ENCODE data around the gene MPO. TPM values are rescaled to one million over a fixed set of nuclear protein-coding genes. Genes with fewer than 3 reads are reported as not detected.

Gene MPO
- total and polyA plus RNA-seq, 9 donors: 0.02 to 0.67 (median 0.11) TPM; not detected in 4

DNA sequence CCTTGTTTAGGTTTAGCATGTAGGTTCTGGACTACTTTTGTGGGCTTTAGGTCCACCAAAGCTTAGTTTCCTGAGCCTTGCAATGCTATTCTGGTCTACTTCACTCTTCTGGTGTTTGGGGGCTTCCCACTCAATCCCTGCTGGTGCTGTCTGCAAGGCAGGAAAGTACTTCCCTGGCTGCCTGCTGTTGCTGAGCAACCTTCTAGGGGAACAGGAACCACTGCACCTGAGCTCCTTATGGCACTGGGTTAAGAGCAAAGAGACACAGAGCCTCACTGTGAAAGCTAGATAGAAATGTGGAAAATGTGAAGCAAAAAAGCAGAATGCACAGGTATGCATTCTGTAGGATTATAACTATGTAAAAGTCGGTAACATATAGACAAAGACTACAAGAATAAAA, 17.0 kb downstream of the MPO start:
- 79 to 80% (median 79%) methylated on average over 1 of the region's 1 CpG for WGBS, 3 donors
- H3K27ac ChIP-seq: no peak overlapping the region
- TF ChIP-seq, protein P1, sequence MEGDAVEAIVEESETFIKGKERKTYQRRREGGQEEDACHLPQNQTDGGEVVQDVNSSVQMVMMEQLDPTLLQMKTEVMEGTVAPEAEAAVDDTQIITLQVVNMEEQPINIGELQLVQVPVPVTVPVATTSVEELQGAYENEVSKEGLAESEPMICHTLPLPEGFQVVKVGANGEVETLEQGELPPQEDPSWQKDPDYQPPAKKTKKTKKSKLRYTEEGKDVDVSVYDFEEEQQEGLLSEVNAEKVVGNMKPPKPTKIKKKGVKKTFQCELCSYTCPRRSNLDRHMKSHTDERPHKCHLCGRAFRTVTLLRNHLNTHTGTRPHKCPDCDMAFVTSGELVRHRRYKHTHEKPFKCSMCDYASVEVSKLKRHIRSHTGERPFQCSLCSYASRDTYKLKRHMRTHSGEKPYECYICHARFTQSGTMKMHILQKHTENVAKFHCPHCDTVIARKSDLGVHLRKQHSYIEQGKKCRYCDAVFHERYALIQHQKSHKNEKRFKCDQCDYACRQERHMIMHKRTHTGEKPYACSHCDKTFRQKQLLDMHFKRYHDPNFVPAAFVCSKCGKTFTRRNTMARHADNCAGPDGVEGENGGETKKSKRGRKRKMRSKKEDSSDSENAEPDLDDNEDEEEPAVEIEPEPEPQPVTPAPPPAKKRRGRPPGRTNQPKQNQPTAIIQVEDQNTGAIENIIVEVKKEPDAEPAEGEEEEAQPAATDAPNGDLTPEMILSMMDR (IDR thresholded peaks at IDR 0.05): no peak
- TF ChIP-seq EP300 (IDR thresholded peaks at IDR 0.05) (no peak), POLR2A (IDR thresholded peaks at IDR 0.05) (no peak)
- no peak for DNase-seq
- no peaks in the 10 kb centered on the region for H3K9me3 ChIP-seq
- no peaks in the 10 kb centered on the region for H3K27me3 ChIP-seq
- H3K4me1 ChIP-seq (ENCODE audit: insufficient read depth): no peaks in the 10 kb centered on the region
- no peaks in the 10 kb centered on the region for H3K36me3 ChIP-seq
- H3K4me3 ChIP-seq: no peak overlapping the region
- intact Hi-C loops (cut with DNase I): no loop called here

DNA sequence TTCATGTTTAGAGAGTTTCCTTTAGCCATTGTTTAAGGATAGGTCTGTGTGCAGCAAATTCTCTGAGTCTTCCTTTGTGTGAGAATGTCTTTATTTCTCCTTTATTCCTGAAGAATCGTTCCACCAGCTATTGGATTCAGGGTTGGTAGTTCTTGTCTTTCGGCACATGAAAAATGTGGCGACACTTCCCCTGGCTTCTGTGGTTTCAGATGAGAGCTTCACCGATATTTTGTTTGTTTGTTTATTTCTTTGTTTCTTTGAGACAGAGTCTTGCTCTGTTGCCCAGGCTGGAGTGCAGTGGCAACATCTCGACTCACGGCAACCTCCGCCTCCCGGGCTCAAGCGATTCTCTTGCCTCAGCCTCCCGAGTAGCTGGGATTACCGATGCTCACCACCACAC, 18.6 kb downstream of the MPO start:
- H3K9me3 ChIP-seq: no peaks in the 10 kb centered on the region
- no peak overlapping the region for H3K4me3 ChIP-seq
- intact Hi-C loops (cut with DNase I): no loop called here
- TF ChIP-seq EP300 (IDR thresholded peaks at IDR 0.05): no peak
- TF ChIP-seq POLR2A (IDR thresholded peaks at IDR 0.05): no peak
- TF ChIP-seq, protein P1 (IDR thresholded peaks at IDR 0.05): no peak
- 86 to 89% (median 89%) methylated on average over 11 of the region's 11 CpGs for WGBS, 3 donors
- no peaks in the 10 kb centered on the region for H3K4me1 ChIP-seq (ENCODE audit: insufficient read depth)
- no peak overlapping the region for H3K27ac ChIP-seq
- DNase-seq: no peak
- no peaks in the 10 kb centered on the region for H3K27me3 ChIP-seq
- no peaks in the 10 kb centered on the region for H3K36me3 ChIP-seq

DNA sequence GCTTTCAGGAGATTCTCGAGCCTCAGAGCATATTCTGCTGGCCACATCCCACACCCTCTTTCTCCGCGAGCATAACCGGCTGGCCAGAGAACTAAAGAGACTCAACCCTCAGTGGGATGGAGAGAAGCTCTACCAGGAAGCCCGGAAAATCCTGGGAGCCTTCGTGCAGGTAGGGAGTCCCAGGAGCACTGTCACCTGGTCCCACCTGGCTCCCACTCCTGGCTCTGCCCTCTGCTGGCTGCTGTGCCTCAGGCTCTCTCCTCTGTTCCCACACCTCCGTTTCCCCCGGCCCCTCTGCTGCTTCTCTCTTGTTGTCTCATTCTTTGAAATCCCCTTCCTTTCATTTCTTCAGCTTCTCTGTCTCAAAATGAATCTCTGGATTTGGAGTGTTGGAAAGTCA, 25.9 kb downstream of the MPO start:
- intact Hi-C loops (cut with DNase I): no loop called here
- H3K36me3 ChIP-seq: no peaks in the 10 kb centered on the region
- DNase-seq: no peak
- WGBS, 3 donors: 18 to 20% (median 20%) methylated on average over 8 of the region's 8 CpGs
- H3K9me3 ChIP-seq: no peaks in the 10 kb centered on the region
- TF ChIP-seq EP300 (IDR thresholded peaks at IDR 0.05) (no peak), POLR2A (IDR thresholded peaks at IDR 0.05) (no peak)
- TF ChIP-seq, protein P1 (IDR thresholded peaks at IDR 0.05): no peak
- no peaks in the 10 kb centered on the region for H3K4me1 ChIP-seq (ENCODE audit: insufficient read depth)
- no peaks in the 10 kb centered on the region for H3K27me3 ChIP-seq
- no peak overlapping the region for H3K27ac ChIP-seq
- H3K4me3 ChIP-seq: no peak overlapping the region

DNA sequence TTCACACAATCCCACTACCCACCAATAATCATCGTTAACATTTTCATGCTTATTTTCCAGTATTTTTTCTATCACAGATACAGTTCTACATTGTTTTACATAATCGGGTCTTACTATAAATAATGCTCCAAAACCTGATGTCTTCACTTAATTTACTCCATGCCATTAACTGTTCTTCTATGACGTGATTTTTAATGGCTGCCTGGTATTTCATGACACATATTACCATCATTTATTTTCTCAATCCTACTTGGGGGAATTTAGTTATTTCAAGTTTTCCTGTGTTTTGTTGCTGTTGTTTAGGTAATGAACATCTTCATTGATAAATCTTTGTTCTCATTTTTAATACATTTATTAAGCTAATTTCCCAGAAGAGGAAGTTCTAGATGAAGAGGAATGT, 27.7 kb downstream of the MPO start:
- Histone ChIP-seq H3K4me1 (ENCODE audit: insufficient read depth) (no peaks in the 10 kb centered on the region), H3K27ac (no peak overlapping the region), H3K4me3 (no peak overlapping the region), H3K27me3 (no peaks in the 10 kb centered on the region), H3K9me3 (no peaks in the 10 kb centered on the region), H3K36me3 (no peaks in the 10 kb centered on the region)
- no peak for TF ChIP-seq EP300 (IDR thresholded peaks at IDR 0.05)
- TF ChIP-seq, protein P1 (IDR thresholded peaks at IDR 0.05): no peak
- TF ChIP-seq POLR2A (IDR thresholded peaks at IDR 0.05): no peak
- intact Hi-C loops (cut with DNase I): no loop called here
- WGBS, 3 donors: 70 to 72% (median 72%) methylated on average over 3 of the region's 3 CpGs
- no peak for DNase-seq

DNA sequence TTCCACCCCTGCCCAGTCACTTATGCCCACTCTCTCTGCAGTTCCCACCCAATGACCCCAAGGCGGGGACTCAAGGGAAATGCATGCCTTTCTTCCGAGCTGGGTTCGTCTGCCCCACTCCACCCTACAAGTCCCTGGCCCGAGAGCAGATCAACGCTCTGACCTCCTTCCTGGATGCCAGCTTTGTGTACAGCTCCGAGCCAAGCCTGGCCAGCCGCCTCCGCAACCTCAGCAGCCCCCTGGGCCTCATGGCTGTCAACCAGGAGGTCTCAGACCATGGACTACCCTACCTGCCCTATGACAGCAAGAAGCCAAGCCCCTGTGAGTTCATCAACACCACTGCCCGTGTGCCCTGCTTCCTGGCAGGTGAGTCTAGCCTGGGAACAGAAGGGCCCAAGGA, 28.6 kb downstream of the MPO start:
- no peak for TF ChIP-seq EP300 (IDR thresholded peaks at IDR 0.05)
- no peak for TF ChIP-seq POLR2A (IDR thresholded peaks at IDR 0.05)
- TF ChIP-seq, protein P1 (IDR thresholded peaks at IDR 0.05): no peak
- Histone ChIP-seq H3K36me3 (no peaks in the 10 kb centered on the region), H3K4me3 (no peak overlapping the region), H3K27ac (no peak overlapping the region), H3K4me1 (ENCODE audit: insufficient read depth) (no peaks in the 10 kb centered on the region), H3K9me3 (no peaks in the 10 kb centered on the region), H3K27me3 (no peaks in the 10 kb centered on the region)
- DNase-seq: no peak
- 60 to 74% (median 65%) methylated on average over 9 of the region's 9 CpGs for WGBS, 3 donors
- intact Hi-C loops (cut with DNase I): no loop called here

All from ovary (tissue), 9 donors.